Caki2 (cell line): ENCODE measurements around the gene CBARP. TPM values are rescaled to one million over a fixed set of nuclear protein-coding genes. Genes with fewer than 3 reads are reported as not detected.

ENCODE experiments used
- DNase-seq: peaks from one replicate; pipeline ENCODE4 v3.0.0-alpha.2; 2015; ENCODE audit warnings: low read depth
- in situ Hi-C: cut with HindIII; loops from 2 replicates; pipeline ENCODE4 v1.10.0; 2016; ENCODE audit warnings: low sequenced_read_pairs, low pct_unique_long_range_greater_than_20kb, mixed read lengths
- total RNA-seq: library from RNA; depleted of rRNA; stranded (reverse); fragments of >200 nt; shearing (Covaris generic); gene quantifications from 2 replicates; pipeline ENCODE4 v1.2.3, GENCODE V29; 2014; ENCODE audit warnings: low replicate concordance

CBARP gene
- total RNA-seq, 1 experiment from 2014 or later = 0.24 TPM

DNA sequence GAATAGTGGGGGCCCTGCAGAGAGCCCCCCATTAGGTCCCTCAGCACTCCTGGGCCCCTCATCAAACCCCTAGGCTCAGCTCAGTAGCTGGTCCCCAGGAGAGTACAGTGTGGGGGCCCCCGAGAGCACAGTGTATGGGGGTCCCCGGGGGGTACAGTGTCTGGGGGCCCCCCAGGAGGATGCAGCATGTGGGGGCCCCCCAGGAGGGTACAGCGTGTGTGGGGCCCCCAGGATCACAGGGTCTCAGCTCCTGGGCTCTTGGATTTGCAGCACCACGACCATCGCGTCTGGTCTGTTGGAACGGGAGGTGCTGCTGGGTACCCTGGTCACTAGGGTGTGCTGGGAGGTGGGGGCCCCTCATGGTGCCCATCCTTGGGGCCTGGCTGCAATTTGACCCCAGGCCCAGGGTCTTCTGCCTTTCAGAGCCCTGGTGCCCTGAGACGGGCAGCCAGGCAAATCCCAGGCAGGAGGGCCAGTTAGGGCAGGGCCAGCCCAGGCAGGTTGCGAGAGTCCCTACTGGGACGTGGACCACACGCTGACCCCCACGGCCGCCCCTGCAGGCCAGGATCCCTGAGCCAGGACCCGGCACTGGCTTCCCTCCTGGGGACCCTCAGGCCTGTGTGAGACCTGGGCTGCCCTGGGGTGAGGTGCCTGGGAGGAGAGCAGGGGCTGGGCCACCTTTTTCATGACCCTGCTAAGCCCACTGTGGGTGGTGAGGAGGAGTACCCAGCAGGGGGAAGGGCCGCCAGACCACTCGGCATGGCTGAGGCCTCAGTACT, 13.6 kb downstream of the CBARP start:
- DNase-seq = no peak
- in situ Hi-C loops = no loop called here

DNA sequence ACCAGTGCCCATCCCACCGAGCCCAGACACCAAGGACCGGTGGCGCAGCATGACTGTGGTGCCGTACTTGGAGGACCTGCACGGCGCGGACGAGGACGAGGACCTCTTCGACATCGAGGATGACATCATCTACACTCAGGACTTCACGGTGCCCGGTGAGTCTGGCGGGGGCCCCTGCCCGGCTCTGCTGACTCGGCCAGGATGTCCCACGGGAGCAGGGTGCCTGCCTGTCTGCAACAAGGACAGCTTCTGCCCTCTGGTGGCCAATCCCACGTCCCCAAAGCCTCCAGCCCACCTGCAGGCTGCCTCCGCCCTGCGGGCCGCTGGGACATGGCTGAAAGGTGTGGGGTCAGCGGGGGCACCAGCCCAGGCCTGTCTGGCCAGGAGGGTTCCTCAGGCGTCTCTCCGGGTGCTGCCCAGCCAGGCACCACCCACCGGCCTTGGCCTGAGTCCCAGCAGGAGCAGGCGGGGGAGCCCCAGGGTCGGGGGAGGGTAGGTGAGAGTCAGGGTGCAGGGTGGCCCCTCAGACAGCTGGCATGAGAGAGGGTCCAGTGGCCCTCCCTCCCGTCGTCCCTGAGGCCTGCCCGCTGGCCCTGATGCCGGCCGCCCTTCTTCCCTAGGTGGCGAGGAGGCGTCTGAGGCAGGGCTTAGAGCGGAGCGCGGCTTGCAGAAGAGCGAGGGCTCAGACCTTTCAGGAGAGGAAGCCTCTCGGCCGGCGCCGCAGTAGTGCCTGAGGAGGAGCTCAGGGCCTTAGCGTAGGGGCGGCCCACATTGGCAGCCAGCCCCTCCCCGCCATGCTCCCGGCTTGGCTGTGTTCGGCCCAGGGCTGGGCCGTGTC, 14.6 kb downstream of the CBARP start:
- DNase-seq = no peak
- in situ Hi-C loops = no loop called here

DNA sequence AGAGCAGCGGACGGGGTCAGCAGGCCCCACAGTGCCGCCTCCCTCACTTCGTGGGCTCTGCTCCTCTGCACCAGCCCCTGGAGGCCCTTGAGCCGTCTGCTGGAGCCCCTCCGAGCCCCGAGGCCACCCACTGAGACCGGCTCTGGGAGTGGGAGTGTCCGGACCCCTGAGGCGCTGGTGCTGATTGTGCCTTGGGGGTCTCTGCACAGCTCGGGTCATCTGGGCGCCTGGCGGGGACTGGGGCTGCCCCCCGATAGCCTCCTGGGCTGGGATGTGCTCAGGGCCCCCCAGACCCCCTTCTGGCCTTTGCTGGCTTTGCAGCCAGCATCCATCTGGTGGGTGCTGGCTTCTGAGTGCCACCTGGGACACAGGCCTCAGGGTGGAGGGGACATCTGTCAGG, 15.4 kb downstream of the CBARP start:
- in situ Hi-C loops = no loop called here
- no peak for DNase-seq

DNA sequence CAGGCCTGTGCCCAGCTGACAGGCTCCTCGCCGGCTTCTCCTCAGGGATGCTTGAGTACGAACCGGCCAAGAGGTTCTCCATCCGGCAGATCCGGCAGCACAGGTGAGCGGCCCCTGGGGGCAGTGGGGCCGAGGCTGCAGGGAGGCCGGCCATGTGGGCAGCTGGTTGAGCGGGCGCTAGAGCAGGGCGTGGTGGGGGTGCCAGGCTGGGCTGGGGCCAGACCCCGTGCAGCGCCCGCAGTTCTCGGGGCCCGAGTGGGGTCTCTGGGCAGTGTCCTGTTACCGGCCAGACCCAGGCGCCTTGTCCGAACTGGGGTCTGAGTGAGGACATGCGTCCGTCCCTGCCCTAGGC, 15.9 kb downstream of the CBARP start:
- DNase-seq = no peak
- in situ Hi-C loops = no loop called here

DNA sequence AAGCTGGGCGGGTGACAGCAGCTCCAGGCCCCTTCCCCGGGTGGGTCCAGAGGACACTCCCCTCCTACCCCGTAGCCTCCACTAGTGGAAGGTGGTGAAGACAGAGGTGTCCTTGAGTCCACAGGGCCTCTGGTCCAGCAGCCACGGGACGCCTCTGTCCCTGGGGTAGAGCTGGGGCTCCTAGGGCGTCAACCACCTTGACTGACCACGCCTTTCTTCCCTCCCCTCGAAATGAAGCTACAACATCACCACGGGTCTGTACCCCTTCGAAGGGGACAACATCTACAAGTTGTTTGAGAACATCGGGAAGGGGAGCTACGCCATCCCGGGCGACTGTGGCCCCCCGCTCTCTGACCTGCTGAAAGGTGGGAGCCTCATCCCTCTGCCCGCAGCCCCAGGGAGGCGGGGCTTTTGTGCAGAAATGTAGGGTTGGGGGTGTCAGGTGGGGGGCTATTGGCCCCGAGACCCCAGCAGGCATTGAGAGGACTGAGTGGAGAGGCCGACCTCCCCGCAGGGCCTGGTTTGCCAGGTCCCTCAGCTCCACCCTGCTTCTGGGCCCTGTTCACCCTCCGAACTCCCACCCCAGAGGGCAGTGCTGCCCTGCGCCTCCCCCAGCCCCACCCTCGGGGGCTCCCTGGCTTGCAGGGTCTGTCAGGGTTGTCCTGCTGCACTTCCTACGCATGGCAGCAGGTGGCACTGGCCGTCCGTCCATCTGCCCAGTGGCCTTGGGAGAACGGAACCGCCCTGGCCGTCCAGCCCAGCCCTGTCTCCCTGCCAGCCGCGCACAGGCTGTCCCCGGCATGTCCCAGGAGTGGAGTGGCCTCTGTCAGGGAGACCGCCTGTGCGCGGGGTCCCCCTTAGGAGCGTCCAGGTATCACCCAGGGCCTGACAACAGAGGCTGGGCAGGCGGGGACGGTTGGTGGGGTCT, 16.6 kb downstream of the CBARP start:
- in situ Hi-C loops = no loop called here
- no peak for DNase-seq

DNA sequence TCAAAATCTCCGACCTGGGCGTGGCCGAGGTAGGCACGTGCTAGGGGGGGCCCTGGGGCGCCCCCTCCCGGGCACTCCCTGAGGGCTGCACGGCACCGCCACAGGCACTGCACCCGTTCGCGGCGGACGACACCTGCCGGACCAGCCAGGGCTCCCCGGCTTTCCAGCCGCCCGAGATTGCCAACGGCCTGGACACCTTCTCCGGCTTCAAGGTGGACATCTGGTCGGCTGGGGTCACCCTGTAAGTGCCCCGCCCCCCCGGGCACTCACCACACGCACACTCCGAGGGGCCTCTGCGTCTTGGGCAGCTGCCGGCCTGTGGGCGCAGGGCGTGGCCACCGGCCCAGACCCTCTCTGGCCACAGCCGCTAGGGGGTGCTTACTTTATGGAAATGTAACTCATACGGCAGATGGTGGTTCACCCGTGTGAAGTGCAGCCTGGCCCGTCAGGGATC, 17.3 kb downstream of the CBARP start:
- DNase-seq = no peak
- in situ Hi-C loops = no loop called here

DNA sequence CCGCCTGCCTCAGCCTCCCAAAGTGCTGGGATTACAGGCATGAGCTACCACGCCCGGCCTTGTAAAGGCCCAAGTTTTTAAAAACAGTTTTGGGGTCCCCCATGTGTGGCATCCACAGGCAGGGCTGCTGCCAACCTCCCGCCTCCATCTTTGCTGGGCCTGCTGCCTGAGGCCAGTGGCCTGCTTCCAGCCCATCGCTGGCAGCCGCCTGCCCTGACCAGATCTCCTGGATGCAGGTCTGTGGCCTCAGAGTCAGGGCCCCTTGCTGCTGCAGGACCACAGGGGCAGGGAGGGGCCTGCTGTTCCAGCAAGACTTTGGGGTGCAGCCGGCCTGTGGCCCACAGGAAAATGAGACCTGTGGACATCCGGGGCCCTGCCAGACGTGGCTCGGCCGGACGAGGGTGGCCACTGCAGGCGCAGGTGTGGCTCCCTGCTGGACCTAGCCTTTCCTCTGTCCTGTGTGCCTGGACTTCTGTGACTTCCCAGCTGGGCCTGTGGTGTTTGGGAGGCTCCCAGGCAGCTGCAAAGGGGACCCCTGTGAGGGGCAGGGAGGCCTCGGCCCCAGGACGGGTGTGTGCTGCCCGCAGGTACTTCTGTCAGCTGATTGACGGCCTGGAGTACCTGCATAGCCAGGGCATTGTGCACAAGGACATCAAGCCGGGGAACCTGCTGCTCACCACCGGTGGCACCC, 17.9 kb downstream of the CBARP start:
- in situ Hi-C loops = no loop called here
- DNase-seq = no peak

DNA sequence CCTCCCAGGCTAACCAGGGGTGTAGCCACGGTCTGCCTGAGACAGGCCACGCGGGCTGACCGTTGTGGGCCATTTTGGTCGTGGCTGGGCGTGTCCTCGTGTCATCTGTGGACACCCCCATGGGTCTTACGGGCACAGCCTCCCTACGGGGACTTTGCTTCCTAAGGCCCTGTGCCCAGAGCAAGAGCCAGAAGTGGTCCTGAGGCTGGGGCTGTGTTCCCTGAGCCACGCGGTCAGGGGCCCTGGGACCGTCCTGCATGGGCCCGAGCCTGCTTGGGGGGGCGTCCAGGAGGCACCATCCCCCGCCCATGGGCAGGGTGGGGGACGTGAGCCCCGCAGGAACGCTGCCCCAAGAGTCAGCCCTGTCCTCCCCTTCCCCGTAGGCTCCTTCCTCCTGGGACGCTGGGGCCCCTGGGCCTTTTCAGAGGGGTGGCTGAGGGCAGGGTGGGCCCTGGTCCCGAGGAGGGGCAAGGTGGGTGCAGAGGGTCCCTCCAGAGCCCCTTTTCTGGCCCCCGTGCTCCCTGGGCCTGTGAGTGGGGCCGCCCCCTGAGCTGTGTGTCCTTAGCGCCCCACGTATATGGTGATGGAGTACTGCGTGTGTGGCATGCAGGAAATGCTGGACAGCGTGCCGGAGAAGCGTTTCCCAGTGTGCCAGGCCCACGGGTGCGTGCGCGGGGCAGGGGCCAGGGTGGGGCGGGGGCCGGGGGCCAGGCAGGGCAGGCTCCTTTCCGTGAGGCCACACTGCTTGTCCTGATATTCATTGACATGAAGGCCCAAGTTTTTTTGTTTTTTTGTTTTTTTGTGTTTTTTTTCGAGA, 18.8 kb downstream of the CBARP start:
- in situ Hi-C loops = no loop called here
- DNase-seq = no peak

DNA sequence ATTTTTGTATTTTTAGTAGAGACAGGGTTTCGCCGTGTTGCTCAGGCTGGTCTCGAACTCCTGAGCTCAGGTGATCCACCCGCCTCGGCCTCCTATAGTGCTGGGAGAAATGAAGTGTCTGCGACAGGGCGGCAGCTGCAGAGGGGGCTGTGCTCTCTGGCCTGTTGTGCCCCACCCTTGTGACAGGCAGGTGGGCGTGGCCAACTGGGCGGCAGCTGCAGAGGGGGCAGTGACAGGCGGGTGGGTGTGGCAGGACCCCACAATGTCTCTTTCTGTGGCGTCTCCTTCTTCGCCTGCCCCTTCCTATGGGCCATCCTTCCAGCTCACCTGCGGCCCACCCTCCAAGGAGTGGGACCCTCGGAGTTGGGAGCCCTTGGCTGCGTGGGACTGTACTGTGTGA, 20.4 kb downstream of the CBARP start:
- no peak for DNase-seq
- in situ Hi-C loops = no loop called here

DNA sequence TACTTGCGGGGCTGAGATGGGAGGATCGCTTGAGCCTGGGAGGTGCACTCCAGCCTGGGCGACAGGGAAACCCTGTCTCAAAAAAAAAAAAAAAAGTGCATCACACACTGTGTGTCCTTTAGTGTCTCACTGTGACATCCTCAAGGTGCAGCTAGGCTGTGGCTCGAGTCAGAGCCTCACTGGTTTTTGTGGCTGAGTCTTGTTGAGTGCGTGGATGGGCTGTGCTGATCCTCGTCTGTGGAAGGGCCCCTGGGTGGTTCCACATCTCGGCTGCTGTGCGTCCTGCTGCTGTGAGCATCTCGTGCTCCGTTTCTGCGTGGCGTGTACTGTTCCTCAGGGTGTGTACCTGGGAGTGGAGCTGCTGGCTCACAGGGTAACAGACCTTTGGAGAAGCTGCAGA, 21.0 kb downstream of the CBARP start:
- DNase-seq = no peak
- in situ Hi-C loops = no loop called here

DNA sequence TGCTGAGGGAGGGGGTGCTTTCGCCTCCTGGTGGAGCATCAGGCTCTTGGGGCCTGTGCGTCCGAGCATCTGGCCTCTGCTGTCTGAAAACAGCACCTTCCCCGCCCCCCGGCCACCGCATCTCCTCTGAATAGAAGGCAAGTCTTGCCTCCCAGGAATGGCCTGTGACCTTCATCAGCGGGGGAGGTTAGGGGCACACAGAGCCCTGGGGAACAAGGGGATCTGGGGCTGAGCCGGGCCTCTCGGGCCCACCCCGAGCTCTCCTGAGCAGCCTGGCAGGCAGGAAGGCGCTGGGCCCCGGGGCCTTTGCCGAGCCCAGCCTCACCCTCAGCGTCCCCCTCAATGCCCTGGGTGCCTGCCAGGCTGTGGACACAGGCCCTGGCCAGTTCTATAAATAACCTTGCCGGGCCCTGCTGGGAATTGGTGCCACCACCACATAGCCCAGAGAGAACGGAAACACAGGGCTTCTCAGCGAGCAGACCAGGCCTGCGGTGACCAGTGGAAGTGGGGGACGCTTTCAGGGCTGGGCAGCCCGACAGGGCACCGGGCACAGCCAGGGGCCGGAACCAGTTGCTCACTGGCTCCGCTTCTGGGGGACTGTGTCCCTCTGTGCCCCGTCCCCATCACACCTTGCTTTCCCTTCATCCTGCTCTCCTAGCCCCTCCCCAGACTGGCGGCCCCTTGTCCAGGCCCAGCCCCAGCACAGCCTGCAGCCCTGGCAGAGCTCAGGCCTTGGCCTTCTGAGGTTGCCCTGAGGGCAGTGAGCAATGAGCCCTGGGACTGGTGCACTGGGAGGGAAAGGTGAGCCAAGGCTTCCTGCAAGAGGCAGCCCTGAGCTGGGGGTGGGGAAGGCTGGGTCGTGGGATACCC, 22.7 kb downstream of the CBARP start:
- in situ Hi-C loops = no loop called here
- no peak for DNase-seq

DNA sequence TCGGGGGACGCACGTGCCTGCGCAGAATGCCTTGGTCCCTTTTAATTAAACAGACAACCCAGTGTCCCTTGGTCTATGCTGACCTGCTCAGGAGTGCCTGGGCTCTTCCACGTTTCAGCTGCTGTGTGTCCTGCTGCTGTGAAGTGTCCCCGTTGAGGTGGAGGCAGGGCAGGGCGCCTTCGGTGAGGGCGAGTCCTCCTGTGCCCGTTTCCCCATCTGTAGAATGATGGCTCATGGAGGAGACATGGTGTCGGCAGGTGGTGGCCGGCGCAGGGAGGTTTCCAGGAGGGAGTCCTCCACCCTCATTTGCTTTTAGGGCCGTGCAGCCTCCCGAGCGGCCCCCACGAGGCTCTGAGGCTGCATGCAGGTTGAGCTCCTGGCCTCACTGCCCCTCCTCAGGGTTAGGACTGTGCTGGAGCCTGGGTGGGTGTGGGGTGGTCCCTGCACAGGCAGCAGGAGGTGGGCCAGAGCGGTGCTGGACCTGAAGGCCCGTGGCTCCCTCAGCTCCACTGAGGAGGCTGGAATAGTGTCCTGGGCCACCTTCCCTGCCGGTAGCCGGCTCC, 23.4 kb downstream of the CBARP start:
- in situ Hi-C loops = no loop called here
- DNase-seq = no peak

DNA sequence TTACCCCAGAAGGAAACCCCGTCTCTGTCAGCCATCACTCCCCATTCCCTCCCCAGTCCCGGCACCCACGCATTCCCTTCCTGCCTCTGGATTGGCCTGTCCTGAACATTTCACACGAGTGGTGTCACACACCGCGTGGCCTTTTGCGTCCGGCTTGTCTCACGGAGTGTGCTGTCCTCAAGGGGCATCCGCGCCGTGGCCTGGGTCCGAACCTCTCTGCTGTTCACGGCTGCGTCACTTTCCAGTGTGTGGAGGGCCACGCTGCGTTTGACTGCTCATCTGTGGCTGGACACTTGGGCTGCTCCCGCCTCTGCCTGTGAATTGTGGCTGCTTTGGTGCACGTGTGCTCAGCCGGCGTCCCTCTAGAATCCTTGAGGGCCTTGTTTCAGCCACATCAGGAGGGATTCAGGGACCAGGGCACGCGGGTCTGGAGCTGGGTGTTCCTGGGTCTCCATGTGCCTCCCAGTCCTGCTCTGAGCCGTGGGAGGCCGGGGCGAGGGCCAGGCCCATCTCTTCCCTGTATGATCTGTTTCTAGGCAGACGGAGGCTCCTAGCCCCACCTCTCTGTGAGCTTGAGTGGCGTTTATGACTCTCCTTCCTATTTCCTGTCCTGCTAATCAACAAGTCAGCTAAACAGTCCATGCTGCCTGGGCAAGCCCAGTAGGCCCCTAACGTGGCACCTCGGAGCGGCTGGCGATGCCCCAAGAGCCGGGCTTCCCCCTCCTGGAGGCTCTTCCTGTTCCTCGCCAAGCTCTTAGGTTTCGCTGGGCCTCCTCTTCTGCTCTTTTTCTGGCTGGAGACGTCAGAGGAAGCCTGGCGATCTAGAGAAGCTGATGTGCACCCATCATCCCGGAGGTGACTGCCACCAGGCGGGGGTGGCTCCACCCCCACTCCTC, 24.2 kb downstream of the CBARP start:
- no peak for DNase-seq
- in situ Hi-C loops = no loop called here

DNA sequence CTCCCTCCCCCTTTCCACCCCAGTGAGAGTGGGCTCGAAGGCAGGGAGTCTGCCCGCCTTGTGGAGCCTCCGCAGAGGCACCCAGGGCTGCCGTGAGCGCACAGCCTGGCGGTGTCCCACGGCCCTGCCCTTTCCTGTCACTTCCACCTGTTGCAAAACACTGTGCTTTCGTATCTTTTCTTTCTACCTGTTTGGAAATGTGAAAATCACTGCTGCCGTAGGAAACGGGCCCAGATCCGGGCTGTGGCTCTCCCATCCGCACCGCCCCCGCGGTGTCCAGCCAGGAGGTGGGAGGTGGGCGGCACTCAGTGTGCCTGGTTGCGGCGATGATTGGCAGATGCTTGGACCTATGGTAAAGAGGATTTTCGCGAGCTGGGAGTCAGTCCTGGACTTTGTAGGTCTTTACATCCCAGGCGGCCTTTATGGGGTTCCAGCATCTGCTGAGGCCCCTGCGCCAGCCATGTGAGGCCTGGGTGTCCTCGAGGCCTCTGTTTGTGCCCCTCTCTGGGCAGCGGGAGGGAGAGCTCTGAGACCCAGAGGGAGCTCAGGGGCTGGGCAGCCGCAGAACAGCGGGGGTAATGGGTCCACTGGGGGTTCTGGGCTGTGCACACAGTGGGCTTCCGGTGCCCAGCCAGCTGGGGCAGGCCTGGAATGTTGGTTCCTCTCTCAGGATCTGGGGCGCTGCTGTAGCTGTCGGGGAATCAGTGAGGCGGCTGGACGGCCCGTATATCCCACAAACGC, 26.1 kb downstream of the CBARP start:
- in situ Hi-C loops = no loop called here
- DNase-seq = no peak

DNA sequence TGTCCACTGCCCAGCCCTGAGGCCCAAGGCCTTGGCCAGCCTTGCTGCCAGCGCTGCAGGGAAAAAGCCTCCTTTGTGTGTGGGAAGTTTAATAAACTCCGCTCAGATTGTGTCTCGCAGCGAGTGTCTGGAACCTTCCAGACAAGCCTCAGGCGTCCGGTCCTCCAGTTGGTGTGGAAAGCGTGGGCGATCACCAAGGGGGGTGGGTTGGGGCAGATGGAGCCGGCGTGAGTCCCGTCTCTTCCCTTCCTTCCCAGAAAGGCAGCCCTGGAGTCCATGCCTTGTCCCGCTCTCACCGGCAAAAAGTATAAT, 27.6 kb downstream of the CBARP start:
- in situ Hi-C loops = no loop called here

More for the DNA sequence above, 27.6 kb downstream of the CBARP start:
- no peak for DNase-seq
